Measurements from ENCODE around the gene FARP2. TPM values are rescaled to one million over a fixed set of nuclear protein-coding genes. Genes with fewer than 3 reads are reported as not detected.
A peak's percentile ranks its signal among the peaks of the same experiment; 100 is the strongest.

Gene FARP2
- total and polyA plus RNA-seq, 2 of the 13 experiments (the other 11 are each of a cell fraction or from before 2014, with no cell fraction given): 28.0 to 45.4 TPM

DNA sequence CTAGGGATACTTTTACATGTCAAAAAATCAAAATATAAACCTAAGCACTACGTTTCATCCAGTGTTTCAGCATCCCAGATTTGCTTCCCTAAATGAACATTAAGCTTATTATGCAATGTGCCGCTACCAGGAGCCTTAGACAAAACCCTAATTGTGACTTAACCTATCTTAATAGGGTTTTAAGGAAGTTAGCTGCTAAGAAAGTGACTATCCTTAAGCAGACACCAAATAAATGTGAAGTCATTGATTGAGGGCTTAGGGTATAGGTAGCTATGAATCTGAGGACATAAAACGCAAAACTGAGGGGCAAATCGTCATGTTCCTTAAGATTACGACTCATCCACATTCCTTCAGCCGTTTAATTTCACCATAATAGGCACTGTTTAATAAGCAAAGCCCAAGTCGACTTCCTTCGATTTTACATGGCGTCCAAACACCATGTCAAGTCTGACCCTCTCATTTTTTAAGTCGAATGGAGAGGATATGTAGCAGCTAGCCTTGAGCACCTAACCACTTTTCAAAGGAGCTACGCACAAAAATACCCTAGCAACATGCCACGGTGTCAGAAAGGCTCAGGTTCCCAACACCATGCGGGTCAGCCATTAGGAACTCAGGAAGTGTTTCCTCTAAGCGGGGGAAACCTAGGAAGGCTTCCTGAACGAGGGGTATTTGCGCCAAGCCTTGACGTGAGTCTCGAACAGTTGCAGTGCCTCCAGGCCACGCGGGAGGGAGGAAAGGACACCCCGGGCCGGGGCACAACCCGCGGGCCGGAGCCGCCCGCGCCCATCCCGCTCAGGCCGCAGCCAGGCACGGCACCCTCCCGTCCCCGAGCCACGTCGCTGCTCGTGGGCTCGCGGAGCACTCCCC is 41.6 kb upstream of the FARP2 start (continued):
- peak; percentile 46; the same call in 1 of the 2 replicates for TF ChIP-seq ZNF138 (CRISPR knock-in tag; IDR thresholded peaks at IDR 0.05; ENCODE audit: low read depth)
- peak; percentile 78 to 85 for TF ChIP-seq POLR2A (IDR thresholded peaks at IDR 0.05; ENCODE audit: insufficient read depth in 1 of 2, low read depth in 2 of 2, low read length in 2 of 2)
- TF ChIP-seq KAT2B (IDR thresholded peaks at IDR 0.05; ENCODE audit: borderline replicate concordance, low read depth, low read length): 0 out of 2 replicates have a peak, but pooled peaks have one; percentile 2
- no peak for TF ChIP-seq FOXK1 (CRISPR knock-in tag; IDR thresholded peaks at IDR 0.05; ENCODE audit: borderline replicate concordance, low read depth)
- no peak; the same call in 1 of the 2 replicates for TF ChIP-seq ZBTB20 (CRISPR knock-in tag; IDR thresholded peaks at IDR 0.05; ENCODE audit: borderline replicate concordance, low read depth)
- no peak for TF ChIP-seq ZNF3 (CRISPR knock-in tag; IDR thresholded peaks at IDR 0.05)
- TF ChIP-seq, protein P1, sequence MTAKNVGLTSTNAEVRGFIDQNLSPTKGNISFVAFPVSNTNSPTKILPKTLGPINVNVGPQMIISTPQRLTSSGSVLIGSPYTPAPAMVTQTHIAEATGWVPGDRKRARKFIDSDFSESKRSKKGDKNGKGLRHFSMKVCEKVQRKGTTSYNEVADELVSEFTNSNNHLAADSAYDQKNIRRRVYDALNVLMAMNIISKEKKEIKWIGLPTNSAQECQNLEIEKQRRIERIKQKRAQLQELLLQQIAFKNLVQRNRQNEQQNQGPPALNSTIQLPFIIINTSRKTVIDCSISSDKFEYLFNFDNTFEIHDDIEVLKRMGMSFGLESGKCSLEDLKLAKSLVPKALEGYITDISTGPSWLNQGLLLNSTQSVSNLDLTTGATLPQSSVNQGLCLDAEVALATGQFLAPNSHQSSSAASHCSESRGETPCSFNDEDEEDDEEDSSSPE (CRISPR knock-in tag; IDR thresholded peaks at IDR 0.05): no peak
- TF ChIP-seq CBX2 (IDR thresholded peaks at IDR 0.05; ENCODE audit: low read depth, low read length): no peak
- TF ChIP-seq CBX2 (CRISPR knock-in tag; IDR thresholded peaks at IDR 0.05; ENCODE audit: low read depth): peak; percentile 53; the same call in 1 of the 2 replicates
- 0 out of 2 replicates have a peak, but pooled peaks have one; percentile 46 for TF ChIP-seq ZMYM2 (CRISPR knock-in tag; IDR thresholded peaks at IDR 0.05)
- TF ChIP-seq SIN3A (IDR thresholded peaks at IDR 0.05; ENCODE audit: borderline replicate concordance, low read depth, low read length): no peak
- no peak for TF ChIP-seq ISX (CRISPR knock-in tag; conservative IDR thresholded peaks at IDR 0.05)
- TF ChIP-seq NPAS2 (CRISPR knock-in tag; IDR thresholded peaks at IDR 0.05; ENCODE audit: borderline replicate concordance): no peak
- peak; percentile 63; the same call in 1 of the 2 replicates for TF ChIP-seq SATB2 (CRISPR knock-in tag; IDR thresholded peaks at IDR 0.05)
- TF ChIP-seq MYC (CRISPR knock-in tag; IDR thresholded peaks at IDR 0.05; ENCODE audit: borderline replicate concordance): no peak
- peak; percentile 89; the same call in 1 of the 2 replicates for TF ChIP-seq KAT7 (CRISPR knock-in tag; IDR thresholded peaks at IDR 0.05; ENCODE audit: borderline replicate concordance)
- no peak for TF ChIP-seq ZNF230 (CRISPR knock-in tag; IDR thresholded peaks at IDR 0.05)
- TF ChIP-seq, protein P2, sequence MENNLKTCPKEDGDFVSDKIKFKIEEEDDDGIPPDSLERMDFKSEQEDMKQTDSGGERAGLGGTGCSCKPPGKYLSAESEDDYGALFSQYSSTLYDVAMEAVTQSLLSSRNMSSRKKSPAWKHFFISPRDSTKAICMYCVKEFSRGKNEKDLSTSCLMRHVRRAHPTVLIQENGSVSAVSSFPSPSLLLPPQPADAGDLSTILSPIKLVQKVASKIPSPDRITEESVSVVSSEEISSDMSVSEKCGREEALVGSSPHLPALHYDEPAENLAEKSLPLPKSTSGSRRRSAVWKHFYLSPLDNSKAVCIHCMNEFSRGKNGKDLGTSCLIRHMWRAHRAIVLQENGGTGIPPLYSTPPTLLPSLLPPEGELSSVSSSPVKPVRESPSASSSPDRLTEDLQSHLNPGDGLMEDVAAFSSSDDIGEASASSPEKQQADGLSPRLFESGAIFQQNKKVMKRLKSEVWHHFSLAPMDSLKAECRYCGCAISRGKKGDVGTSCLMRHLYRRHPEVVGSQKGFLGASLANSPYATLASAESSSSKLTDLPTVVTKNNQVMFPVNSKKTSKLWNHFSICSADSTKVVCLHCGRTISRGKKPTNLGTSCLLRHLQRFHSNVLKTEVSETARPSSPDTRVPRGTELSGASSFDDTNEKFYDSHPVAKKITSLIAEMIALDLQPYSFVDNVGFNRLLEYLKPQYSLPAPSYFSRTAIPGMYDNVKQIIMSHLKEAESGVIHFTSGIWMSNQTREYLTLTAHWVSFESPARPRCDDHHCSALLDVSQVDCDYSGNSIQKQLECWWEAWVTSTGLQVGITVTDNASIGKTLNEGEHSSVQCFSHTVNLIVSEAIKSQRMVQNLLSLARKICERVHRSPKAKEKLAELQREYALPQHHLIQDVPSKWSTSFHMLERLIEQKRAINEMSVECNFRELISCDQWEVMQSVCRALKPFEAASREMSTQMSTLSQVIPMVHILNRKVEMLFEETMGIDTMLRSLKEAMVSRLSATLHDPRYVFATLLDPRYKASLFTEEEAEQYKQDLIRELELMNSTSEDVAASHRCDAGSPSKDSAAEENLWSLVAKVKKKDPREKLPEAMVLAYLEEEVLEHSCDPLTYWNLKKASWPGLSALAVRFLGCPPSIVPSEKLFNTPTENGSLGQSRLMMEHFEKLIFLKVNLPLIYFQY (CRISPR knock-in tag; IDR thresholded peaks at IDR 0.05; ENCODE audit: borderline replicate concordance): peak; percentile 57; the same call in 1 of the 2 replicates
- TF ChIP-seq MTF2 (CRISPR knock-in tag; IDR thresholded peaks at IDR 0.05; ENCODE audit: borderline replicate concordance): peak; percentile 85
- TF ChIP-seq, protein P3, sequence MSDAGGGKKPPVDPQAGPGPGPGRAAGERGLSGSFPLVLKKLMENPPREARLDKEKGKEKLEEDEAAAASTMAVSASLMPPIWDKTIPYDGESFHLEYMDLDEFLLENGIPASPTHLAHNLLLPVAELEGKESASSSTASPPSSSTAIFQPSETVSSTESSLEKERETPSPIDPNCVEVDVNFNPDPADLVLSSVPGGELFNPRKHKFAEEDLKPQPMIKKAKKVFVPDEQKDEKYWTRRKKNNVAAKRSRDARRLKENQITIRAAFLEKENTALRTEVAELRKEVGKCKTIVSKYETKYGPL (CRISPR knock-in tag; IDR thresholded peaks at IDR 0.05): no peak
- no peak for TF ChIP-seq MEIS1 (CRISPR knock-in tag; IDR thresholded peaks at IDR 0.05; ENCODE audit: borderline replicate concordance)
- no peak for TF ChIP-seq PCBP1 (IDR thresholded peaks at IDR 0.05; ENCODE audit: borderline replicate concordance, low read depth, low read length)
- TF ChIP-seq AKAP8 (CRISPR knock-in tag; IDR thresholded peaks at IDR 0.05): peak; percentile 97
- TF ChIP-seq ZNF101 (CRISPR knock-in tag; IDR thresholded peaks at IDR 0.05; ENCODE audit: borderline replicate concordance, low read depth): no peak
- TF ChIP-seq ZNF501 (CRISPR knock-in tag; IDR thresholded peaks at IDR 0.05): no peak

All from HepG2 (cell line).